Spleen (tissue), 11 donors: Measurements from ENCODE around the gene FDX1. TPM values are rescaled to one million over a fixed set of nuclear protein-coding genes. Genes with fewer than 3 reads are reported as not detected.

Source experiments
- DNase-seq: peaks from one replicate; pipeline ENCODE4 v3.0.0-alpha.2; 2020
- H3K27ac ChIP-seq, 8 donors: fragments of 200-600 bp; sonication (generic) in 7 of 8; 1 replicate in 4 of 8; 2 replicates in 4 of 8; pipeline versions ENCODE4 v1.5.0 to v1.8.0; 2016 to 2021; ENCODE audit warnings: inconsistent platforms in 4 of 8, mild to moderate bottlenecking in 4 of 8, moderate library complexity in 1 of 8
- H3K27me3 ChIP-seq, 7 donors: fragments of 200-600 bp; sonication (generic) in 6 of 7; replicated peaks in 1 of 7; 1 replicate in 4 of 7; 2 replicates in 3 of 7; pipeline versions ENCODE4 v1.5.0 to v1.8.0; 2016 to 2021; ENCODE audit warnings: inconsistent platforms in 3 of 7, mild to moderate bottlenecking in 1 of 7
- H3K36me3 ChIP-seq, 6 donors: fragments of 200-600 bp; sonication (generic) in 5 of 6; 1 replicate in 4 of 6; 2 replicates in 2 of 6; pipeline versions ENCODE4 v1.5.0 to v1.8.0; 2016 to 2021; ENCODE audit warnings: inconsistent platforms in 2 of 6
- H3K4me1 ChIP-seq, 6 donors: fragments of 200-600 bp; sonication (generic) in 5 of 6; 1 replicate in 3 of 6; 2 replicates in 3 of 6; pipeline versions ENCODE4 v1.5.0 to v1.8.0; 2016 to 2021; ENCODE audit warnings: inconsistent platforms in 3 of 6
- H3K4me3 ChIP-seq, 8 donors: fragments of 200-600 bp; sonication (generic) in 7 of 8; 1 replicate in 4 of 8; 2 replicates in 4 of 8; pipeline versions ENCODE4 v1.5.0 to v1.8.0; 2016 to 2021; ENCODE audit warnings: inconsistent platforms in 4 of 8, mild to moderate bottlenecking in 4 of 8, moderate library complexity in 2 of 8
- H3K9me3 ChIP-seq, 8 donors: fragments of 200-600 bp; sonication (generic) in 7 of 8; 1 replicate in 4 of 8; 2 replicates in 4 of 8; pipeline versions ENCODE4 v1.5.0 to v1.8.0; 2016 to 2021; ENCODE audit warnings: inconsistent platforms in 4 of 8
- CTCF ChIP-seq, 11 experiments: fragments of 200-600 bp in 7 of 11; fragments of 450-650 bp in 4 of 11; sonication (generic) in 4 of 11; IDR thresholded peaks in 8 of 11; conservative IDR thresholded peaks in 3 of 11; 1 replicate in 7 of 11; 2 replicates in 4 of 11; pipeline versions ENCODE4 v1.4.0 to v1.8.0; 2016 to 2021; ENCODE audit warnings: antibody characterized with exemption in 11 of 11, inconsistent platforms in 4 of 11, mild to moderate bottlenecking in 1 of 11
- POLR2A ChIP-seq, 3 donors: fragments of 450-650 bp; IDR thresholded peaks; one replicate each; pipeline ENCODE4 v1.5.1; 2017; ENCODE audit warnings: antibody characterized with exemption in 3 of 3, mild to moderate bottlenecking in 1 of 3
- POLR2AphosphoS5 ChIP-seq, 3 donors: sonication (generic); formaldehyde crosslinking; IDR thresholded peaks; one replicate each; pipeline ENCODE4 v1.5.1; 2017; ENCODE audit warnings: antibody characterized with exemption in 3 of 3
- WGBS, 5 donors: extraction: QIAGEN DNeasy Blood & Tissue Kit in 3 of 5; methylation state at CpG; one replicate each; pipeline versions ENCODE4 v1.1.5 to v1.1.7; 2013 to 2018; 5-methylcytosine and 5-hydroxymethylcytosine counted together
- intact Hi-C: fragments of 100-400 bp; cut with DNase I; formaldehyde crosslinking; loops from one replicate; pipeline ENCODE4 v1.15.0; 2023; ENCODE audit warnings: low total_unique reads
- polyA plus RNA-seq, 3 donors: library from polyadenylated mRNA; stranded (reverse); fragments of 200-250 nt; gene quantifications; one replicate each; pipeline ENCODE4 v1.2.1, GENCODE V29; 2013
- total RNA-seq, 7 donors: library from RNA; depleted of rRNA in 3 of 7; stranded (reverse); fragments of >200 nt in 3 of 7; fragmentation: NEBNext Ultra II Directional in 4 of 7; extraction: Animal tissue kit (Norgen Biotek cat#: 25700) in 4 of 7; gene quantifications; one replicate each; pipeline versions ENCODE4 v1.1.0 to v1.2.1, GENCODE V29; 2016 to 2021
- donor health status: healthy with polysubstance abuse.
- donor health status: DM: no; HTN: no; CAD: no; lungs with moderate emphysema.
- donor health status: DM: no; HTN: no; CAD: no.
- donor health status: Bipolar disorder and iron deficiency.
- donor health status: healthy.
- donor health status: DM: no; HTN: no; CAD: no.
- donor health status: DM: yes; HTN: yes; CAD: no.

FDX1 gene
- total and polyA plus RNA-seq, 10 donors, result 7.9 to 15.7 (median 10.3) TPM

- Histone ChIP-seq H3K36me3 (no peaks in the 10 kb centered on the region), H3K27me3 (no peaks in the 10 kb centered on the region), H3K9me3 (no peaks in the 10 kb centered on the region), H3K4me1 (no peaks in the 10 kb centered on the region), H3K4me3 (no peak overlapping the region), H3K27ac (no peak overlapping the region)
- DNase-seq, result no peak
- TF ChIP-seq POLR2A (IDR thresholded peaks at IDR 0.05) (no peak), CTCF (IDR thresholded peaks at IDR 0.05 in 8 of 11, conservative IDR thresholded peaks at IDR 0.05 in 3 of 11) (no peak), POLR2AphosphoS5 (IDR thresholded peaks at IDR 0.05) (no peak)
- WGBS, 5 donors, result 37 to 71% (median 62%) methylated on average over 1 of the region's 1 CpG
- intact Hi-C loops, result loop anchor here (10.0 kb wide), 1 partner anchor 66 kb away; no protein-coding TSS in a partner anchor
These were observed 79.0 kb downstream of the FDX1 start for GRCh38 chr11:110508786-110509185.

GRCh38 chr11:110509472-110509871, 79.7 kb downstream of the FDX1 start:
- H3K27ac ChIP-seq, result no peak overlapping the region
- no peak for DNase-seq
- H3K4me3 ChIP-seq, result no peak overlapping the region
- TF ChIP-seq POLR2A (IDR thresholded peaks at IDR 0.05) (no peak), POLR2AphosphoS5 (IDR thresholded peaks at IDR 0.05) (no peak), CTCF (IDR thresholded peaks at IDR 0.05 in 8 of 11, conservative IDR thresholded peaks at IDR 0.05 in 3 of 11) (no peak)
- no peaks in the 10 kb centered on the region for H3K36me3 ChIP-seq
- H3K9me3 ChIP-seq, result no peaks in the 10 kb centered on the region
- no peaks in the 10 kb centered on the region for H3K4me1 ChIP-seq
- no peaks in the 10 kb centered on the region for H3K27me3 ChIP-seq
- intact Hi-C loops, result loop anchor here (10.0 kb wide), 1 partner anchor 65 kb away; no protein-coding TSS in a partner anchor

- intact Hi-C loops, result no loop called here
- Histone ChIP-seq H3K9me3 (peaks cover 0 to 3% (median 0%) of the 10 kb centered on the region in 8 donors), H3K27me3 (no peaks in the 10 kb centered on the region), H3K27ac (no peak overlapping the region), H3K4me3 (no peak overlapping the region), H3K4me1 (no peaks in the 10 kb centered on the region), H3K36me3 (no peaks in the 10 kb centered on the region)
- TF ChIP-seq POLR2A (IDR thresholded peaks at IDR 0.05), result no peak
- TF ChIP-seq POLR2AphosphoS5 (IDR thresholded peaks at IDR 0.05), result no peak
- TF ChIP-seq CTCF (IDR thresholded peaks at IDR 0.05 in 8 of 11, conservative IDR thresholded peaks at IDR 0.05 in 3 of 11), result no peak
- 56 to 89% (median 73%) methylated on average over 1 of the region's 1 CpG for WGBS, 5 donors
- no peak for DNase-seq
These were observed 82.3 kb downstream of the FDX1 start for GRCh38 chr11:110512026-110512425.

- no peaks in the 10 kb centered on the region for H3K36me3 ChIP-seq
- H3K9me3 ChIP-seq, result peaks cover 0 to 14% (median 4%) of the 10 kb centered on the region in 8 donors
- intact Hi-C loops, result no loop called here
- DNase-seq, result no peak
- H3K27me3 ChIP-seq, result no peaks in the 10 kb centered on the region
- no peak for TF ChIP-seq CTCF (IDR thresholded peaks at IDR 0.05 in 8 of 11, conservative IDR thresholded peaks at IDR 0.05 in 3 of 11)
- TF ChIP-seq POLR2AphosphoS5 (IDR thresholded peaks at IDR 0.05), result no peak
- H3K4me1 ChIP-seq, result no peaks in the 10 kb centered on the region
- 69 to 88% (median 79%) methylated on average over 12 of the region's 12 CpGs for WGBS, 5 donors
- no peak overlapping the region for H3K4me3 ChIP-seq
- no peak overlapping the region for H3K27ac ChIP-seq
These were observed 83.6 kb downstream of the FDX1 start for GRCh38 chr11:110513259-110513801.
